HS-27A (cell line): Measurements from ENCODE around the gene PRADC1.

ENCODE experiments used
- DNase-seq: peaks from one replicate; pipeline ENCODE4 v3.0.0-alpha.2; 2012; ENCODE audit warnings: low read depth, missing footprints

PRADC1 gene

GRCh38 chr2:73235315-73236028 lies 2.4 kb upstream of the PRADC1 start:
- no peak for DNase-seq

GRCh38 chr2:73233932-73234832 lies 1.1 kb upstream of the PRADC1 start, which contains the start of gene CCT7:
Gene CCT7, plus strand, starts transcription at chr2:73234308. Its CDS starts 71 bp downstream, at chr2:73234379.
- no peak for DNase-seq

GRCh38 chr2:73232403-73233153 lies 461 bp downstream of the PRADC1 start:
- no peak for DNase-seq

- DNase-seq = no peak
Measured at GRCh38 chr2:73228631-73229030, 4.4 kb downstream of the PRADC1 start.

GRCh38 chr2:73227086-73227485 lies 6.0 kb downstream of the PRADC1 start:
- no peak for DNase-seq

- no peak for DNase-seq
Measured at GRCh38 chr2:73225513-73226360, 7.3 kb downstream of the PRADC1 start.

DNA sequence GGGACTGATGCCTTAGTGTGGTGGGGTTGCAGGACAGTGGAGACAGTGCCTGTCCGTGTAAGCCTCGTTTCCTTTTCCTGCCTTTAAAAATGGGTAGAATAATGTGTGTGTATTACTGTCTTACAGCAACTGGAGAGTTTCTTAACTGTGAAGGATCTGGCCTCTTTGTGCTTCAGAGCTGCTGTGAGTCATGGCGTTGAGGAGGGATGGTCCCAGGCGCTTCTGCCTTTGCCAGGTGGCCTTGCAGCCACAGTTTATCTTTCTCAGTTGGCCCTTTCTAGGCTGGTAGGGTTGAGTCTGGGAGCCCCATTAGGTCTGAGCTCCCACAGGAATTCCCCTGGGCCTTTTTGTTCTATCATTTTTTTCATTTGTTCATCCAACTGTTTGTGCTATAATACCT lies 9.2 kb downstream of the PRADC1 start:
- no peak for DNase-seq

GRCh38 chr2:73218298-73218697 lies 14.7 kb downstream of the PRADC1 start:
- DNase-seq = no peak

DNA sequence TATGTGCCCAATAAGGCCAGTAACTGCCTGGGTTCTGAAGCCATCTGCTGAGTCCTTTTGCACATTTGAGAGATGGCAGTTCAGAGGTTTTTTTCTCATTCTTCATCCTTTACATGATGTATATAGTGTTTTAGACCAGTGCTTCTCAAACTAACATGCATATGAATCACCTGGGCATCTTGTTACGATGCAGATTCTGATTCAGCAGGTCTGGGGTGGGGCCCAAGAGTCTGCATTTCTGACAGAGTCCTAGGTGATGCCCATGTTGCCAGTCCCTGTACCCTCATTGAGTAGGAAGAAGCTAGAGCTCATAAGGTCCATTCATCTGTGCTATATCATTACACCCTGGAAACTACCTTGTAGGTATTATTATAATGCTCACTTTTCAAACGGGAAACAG lies 15.2 kb downstream of the PRADC1 start:
- no peak for DNase-seq

DNA sequence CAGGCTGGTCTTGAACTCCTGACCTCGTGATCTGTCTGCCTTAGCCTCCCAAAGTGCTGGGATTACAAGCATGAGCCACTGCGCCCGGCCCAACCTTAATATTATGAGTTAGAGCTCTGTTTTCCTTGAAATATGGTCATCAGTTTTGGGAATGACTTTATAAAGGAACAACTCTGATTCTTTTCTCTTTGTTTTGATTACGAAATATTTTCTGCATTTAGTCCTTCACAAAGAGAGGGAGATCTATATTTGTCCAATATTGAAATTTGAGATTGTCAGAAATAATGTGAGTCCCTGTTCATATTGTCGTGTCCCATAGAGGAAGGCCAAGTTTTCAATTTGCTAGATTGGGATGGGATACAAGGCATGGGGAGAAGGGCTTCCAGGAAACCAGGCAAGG lies 15.9 kb downstream of the PRADC1 start:
- DNase-seq = no peak

DNA sequence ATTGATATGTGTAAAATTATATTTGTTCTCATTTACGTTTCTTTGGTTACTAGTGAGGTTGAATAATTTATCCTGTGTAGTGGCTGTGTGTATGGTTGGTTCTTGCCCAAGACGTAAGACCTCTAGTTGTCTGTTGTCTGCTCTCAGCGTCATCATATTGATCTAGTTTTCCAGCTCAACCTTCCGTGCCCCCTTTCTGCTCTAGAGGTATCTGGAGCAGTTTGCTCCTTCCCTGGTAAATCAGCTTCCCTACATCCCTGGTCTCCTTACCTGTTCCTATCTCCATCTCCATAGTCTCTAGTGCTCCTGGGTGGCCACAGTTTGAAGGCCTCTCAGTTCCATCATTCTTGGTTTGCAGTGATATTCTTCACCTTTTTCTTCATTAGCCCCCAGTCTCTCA lies 17.8 kb downstream of the PRADC1 start:
- DNase-seq = no peak

- no peak for DNase-seq
Measured at GRCh38 chr2:73214120-73215035, 18.7 kb downstream of the PRADC1 start, which contains the start of gene SMYD5. Gene SMYD5, plus strand, starts transcription at chr2:73214245. Its CDS starts 22 bp downstream, at chr2:73214267.

DNA sequence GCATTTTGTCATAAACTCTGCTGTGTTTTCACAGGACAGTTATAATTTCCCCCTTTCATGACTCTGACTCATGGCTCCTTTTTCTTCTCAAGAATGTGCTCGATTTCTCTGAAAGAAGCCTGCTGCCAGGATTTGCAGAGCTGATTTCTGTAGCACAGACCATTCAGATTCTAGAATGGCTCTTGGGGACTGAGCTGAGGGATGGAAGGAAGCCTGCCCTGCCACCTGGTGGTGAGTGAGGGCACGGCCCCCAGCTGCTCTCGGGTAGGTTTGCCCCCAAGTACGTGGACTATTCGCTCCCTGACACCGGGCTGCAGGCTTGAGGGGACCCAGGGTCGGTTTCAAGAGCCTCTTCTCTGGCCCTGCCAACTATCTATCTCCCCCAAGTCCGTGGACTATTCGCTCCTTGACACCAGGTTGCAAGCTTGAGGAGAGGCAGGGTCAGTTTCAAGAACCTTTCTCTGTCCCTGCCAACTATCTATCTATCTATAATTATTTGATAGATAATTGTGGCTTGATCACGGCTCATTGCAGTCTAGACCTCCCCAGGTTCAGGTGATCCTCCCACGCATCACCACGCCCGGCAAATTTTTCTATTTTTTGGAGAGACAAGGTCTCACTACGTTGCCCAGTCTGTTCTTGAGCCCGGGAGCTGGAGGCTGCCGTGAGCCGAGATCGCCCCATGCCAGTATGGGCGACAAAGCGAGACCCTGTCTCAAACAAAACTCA lies 20.4 kb downstream of the PRADC1 start:
- DNase-seq = no peak

DNA sequence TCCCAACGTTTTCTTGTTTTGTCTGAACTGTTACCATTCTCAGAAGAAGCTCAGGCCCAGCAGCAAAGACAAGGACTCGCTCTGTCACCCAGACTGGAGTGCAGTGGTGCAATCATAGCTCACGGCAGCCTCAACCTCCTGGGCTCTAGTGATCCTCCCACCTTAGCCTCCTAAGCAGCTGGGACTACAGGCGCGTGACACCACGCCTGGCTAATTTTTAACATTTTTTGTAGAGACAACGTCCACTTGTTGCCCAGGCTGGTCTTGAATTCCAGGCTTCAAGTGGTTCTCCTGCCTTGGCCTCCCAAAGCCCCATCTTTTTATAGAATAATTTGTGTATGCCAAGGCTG lies 21.0 kb downstream of the PRADC1 start:
- DNase-seq = no peak

GRCh38 chr2:73210696-73211095 lies 22.3 kb downstream of the PRADC1 start:
- no peak for DNase-seq

DNA sequence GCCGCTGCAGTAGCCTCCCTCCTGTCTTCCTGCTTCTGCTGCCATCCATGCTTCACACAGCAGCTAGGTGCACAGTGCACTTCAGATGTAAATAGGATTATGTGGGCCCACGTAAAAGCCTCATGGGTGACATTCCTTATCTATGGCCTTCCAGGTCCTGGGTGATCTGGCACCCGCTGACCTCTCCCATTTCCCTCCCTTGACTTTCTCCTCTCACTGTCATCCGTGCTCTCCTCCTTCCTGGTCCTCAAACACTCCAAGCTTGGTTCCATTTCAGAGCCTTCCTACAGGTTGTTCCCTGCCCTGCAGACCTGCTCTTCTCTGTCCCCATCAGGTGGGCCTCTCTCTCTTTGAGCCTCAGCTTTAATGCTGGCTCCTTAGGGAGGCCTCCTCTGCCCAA lies 23.0 kb downstream of the PRADC1 start:
- DNase-seq = no peak

DNA sequence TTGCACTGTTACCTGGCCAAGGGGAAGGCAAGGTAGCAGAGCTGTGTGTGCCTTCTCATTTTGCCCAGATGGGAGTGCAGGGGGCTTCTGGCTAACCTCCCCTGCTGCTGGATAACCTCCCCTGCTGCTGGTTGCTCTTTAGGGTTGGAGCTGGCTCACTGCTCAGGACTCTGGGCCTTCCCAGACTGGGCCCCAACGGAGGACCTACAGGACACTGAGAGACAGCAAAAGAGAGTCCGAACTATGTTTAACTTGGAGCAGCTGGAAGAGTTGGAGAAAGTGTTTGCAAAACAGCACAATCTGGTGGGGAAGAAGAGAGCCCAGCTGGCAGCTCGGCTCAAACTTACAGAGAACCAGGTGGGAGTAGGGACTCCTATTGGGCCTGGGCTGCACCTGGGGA lies 24.8 kb downstream of the PRADC1 start:
- no peak for DNase-seq

- no peak for DNase-seq
Measured at GRCh38 chr2:73205611-73206010, 27.4 kb downstream of the PRADC1 start.

- DNase-seq = no peak
Measured at GRCh38 chr2:73203055-73203681, 29.9 kb downstream of the PRADC1 start.
